Measurements from ENCODE around the gene CAPN10.

Gene CAPN10

DNA sequence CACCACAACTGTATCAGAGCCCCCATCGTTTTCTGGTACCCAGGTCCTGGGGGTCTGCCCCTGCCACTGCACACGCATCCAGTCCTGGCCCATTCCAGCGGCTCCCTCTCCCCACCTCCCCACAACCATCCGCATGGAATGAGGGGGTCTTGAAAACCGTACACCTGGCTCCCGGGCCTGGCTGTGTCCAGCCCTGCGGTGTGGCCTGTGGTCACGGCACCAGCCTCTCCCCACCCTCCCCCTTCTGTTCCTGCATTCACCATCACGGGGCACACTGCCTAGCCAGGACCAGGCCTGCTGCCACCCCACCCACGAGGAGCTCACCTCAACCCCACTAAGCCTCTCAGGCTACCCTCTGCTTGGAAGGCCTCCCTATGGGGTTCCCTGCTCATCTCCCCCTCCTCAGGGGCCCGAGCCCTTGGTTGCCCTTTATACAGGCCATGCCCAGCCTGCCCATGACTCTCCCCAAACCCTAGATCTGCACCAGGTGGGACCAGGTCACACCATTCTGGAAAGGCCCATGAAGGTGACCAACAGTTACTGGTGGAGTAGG, 50.1 kb downstream of the CAPN10 start:
- Histone ChIP-seq H3K27ac (ENCODE audit: low read depth, low read length) (no peak overlapping the region), H3K4me3 (ENCODE audit: low read depth in 1 of 5, low read length in 5 of 5) (no peak overlapping the region), H3K27me3 (ENCODE audit: control insufficient read depth in 5 of 5, insufficient read depth in 4 of 5, low read length in 5 of 5) (peaks cover 0 to 20% (median 6%) of the 10 kb centered on the region in 5 donors), H3K4me1 (ENCODE audit: control insufficient read depth in 5 of 5, insufficient read depth in 5 of 5, low read length in 5 of 5) (no peaks in the 10 kb centered on the region), H3K36me3 (ENCODE audit: control insufficient read depth in 5 of 5, insufficient read depth in 5 of 5, low read length in 5 of 5) (no peaks in the 10 kb centered on the region), H3K9me3 (ENCODE audit: control insufficient read depth in 5 of 5, low read length in 5 of 5) (peaks cover 0 to 6% (median 5%) of the 10 kb centered on the region in 5 donors), H3K9ac (ENCODE audit: low read length in 5 of 5) (no peak overlapping the region)

DNA sequence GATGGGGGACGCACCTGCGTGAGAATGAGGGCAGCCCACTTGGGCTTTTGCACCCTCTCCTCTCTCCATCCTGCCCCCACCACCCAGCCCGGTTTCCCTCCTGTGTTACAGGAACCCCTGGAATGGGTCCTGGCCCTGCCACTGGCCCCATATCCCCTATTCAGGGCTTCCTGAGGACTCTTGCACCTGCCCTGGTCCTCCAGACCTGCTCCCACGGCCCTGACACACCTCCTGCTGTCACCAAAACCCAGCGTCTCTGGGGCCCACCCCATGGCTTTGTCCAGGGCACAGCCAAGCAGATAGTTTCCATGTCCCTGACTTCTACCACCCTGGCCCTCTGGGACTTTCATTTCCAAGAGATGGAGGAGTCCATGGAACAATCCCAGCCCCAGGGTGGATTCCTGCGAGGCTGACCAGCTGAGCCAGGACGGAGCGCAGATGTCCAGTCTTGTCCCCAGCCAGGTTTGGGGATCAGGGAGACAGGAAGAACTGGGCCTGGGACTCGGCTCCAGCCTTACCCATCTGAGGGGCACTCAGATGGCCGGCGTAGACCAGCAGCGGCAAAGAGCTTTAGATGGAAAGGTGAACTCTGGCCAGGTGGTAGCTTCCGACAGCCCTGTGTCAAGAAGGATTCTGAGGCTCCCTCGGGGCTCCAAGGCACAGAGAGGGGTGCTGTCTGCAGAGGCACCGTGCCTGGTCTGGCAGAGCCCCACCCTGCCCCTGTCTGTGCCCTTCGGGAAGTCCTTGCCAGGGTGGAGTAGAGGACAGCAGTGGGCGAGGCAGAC, 50.8 kb downstream of the CAPN10 start:
- peaks cover 0 to 6% (median 5%) of the 10 kb centered on the region in 5 donors for H3K9me3 ChIP-seq (ENCODE audit: control insufficient read depth in 5 of 5, low read length in 5 of 5)
- H3K4me3 ChIP-seq (ENCODE audit: low read depth in 1 of 5, low read length in 5 of 5), result no peak overlapping the region
- no peaks in the 10 kb centered on the region for H3K36me3 ChIP-seq (ENCODE audit: control insufficient read depth in 5 of 5, insufficient read depth in 5 of 5, low read length in 5 of 5)
- no peak overlapping the region for H3K9ac ChIP-seq (ENCODE audit: low read length in 5 of 5)
- H3K27me3 ChIP-seq (ENCODE audit: control insufficient read depth in 5 of 5, insufficient read depth in 4 of 5, low read length in 5 of 5), result peaks cover 0 to 19% (median 7%) of the 10 kb centered on the region in 5 donors
- H3K27ac ChIP-seq (ENCODE audit: low read depth, low read length), result no peak overlapping the region
- no peaks in the 10 kb centered on the region for H3K4me1 ChIP-seq (ENCODE audit: control insufficient read depth in 5 of 5, insufficient read depth in 5 of 5, low read length in 5 of 5)

DNA sequence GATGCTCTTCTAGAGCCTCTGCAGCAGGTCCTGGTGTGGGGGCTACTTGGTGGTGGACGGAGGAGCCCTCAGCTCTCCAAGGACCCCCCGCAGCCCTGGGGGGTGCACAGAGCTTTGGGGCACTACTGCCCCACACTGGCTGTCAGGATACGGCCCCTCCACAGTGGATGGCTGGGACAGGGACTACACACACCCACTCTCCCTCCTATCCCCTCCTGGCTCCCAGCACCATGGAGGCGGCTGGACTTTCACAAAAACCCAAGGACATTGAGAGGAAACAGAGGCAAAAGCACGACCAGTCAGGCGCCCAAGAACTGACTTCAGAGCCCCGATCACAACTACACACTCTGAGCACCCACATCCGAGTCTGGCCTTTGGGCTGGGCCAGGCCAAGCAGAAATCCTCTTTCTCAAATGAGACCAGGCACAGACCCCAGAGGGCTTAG, 51.4 kb downstream of the CAPN10 start:
- H3K27ac ChIP-seq (ENCODE audit: low read depth, low read length), result no peak overlapping the region
- H3K9ac ChIP-seq (ENCODE audit: low read length in 5 of 5), result no peak overlapping the region
- no peaks in the 10 kb centered on the region for H3K36me3 ChIP-seq (ENCODE audit: control insufficient read depth in 5 of 5, insufficient read depth in 5 of 5, low read length in 5 of 5)
- peaks cover 0 to 6% (median 5%) of the 10 kb centered on the region in 5 donors for H3K9me3 ChIP-seq (ENCODE audit: control insufficient read depth in 5 of 5, low read length in 5 of 5)
- peaks cover 0 to 23% (median 7%) of the 10 kb centered on the region in 5 donors for H3K27me3 ChIP-seq (ENCODE audit: control insufficient read depth in 5 of 5, insufficient read depth in 4 of 5, low read length in 5 of 5)
- H3K4me3 ChIP-seq (ENCODE audit: low read depth in 1 of 5, low read length in 5 of 5), result no peak overlapping the region
- H3K4me1 ChIP-seq (ENCODE audit: control insufficient read depth in 5 of 5, insufficient read depth in 5 of 5, low read length in 5 of 5), result no peaks in the 10 kb centered on the region

DNA sequence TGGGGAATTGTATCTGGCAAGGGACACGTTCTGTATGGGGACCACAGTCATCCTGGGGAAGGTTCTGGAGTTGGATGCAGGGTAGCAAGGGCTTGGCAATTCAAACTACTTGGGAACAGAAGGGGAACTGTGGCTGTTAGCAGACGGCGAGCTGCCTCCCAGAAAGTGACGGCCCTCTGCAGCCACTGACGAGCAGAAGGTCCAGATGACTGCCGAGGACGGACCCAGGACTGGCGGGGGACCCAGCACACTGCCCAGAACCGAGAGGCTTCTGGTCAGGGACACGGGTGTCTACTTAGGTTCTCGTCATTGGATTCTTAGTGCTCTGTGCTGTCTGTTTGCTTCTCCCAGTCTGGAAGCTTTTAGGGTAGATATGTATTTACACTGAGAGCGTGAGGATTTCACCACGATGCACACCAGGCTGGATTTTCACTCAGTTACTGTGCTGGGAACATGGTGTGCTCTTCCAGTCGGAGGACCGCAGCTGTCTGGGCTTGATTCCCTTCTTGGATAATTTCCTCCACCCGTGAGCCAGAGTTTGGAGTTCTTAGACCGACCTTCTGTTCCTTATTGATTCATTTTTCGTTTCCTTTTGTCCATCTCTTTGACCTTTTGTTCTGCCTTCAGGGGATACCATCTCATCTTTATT, 52.1 kb downstream of the CAPN10 start:
- no peaks in the 10 kb centered on the region for H3K4me1 ChIP-seq (ENCODE audit: control insufficient read depth in 5 of 5, insufficient read depth in 5 of 5, low read length in 5 of 5)
- no peak overlapping the region for H3K27ac ChIP-seq (ENCODE audit: low read depth, low read length)
- peaks cover 0 to 5% (median 5%) of the 10 kb centered on the region in 5 donors for H3K9me3 ChIP-seq (ENCODE audit: control insufficient read depth in 5 of 5, low read length in 5 of 5)
- H3K27me3 ChIP-seq (ENCODE audit: control insufficient read depth in 5 of 5, insufficient read depth in 4 of 5, low read length in 5 of 5), result peaks cover 0 to 28% (median 12%) of the 10 kb centered on the region in 5 donors
- H3K36me3 ChIP-seq (ENCODE audit: control insufficient read depth in 5 of 5, insufficient read depth in 5 of 5, low read length in 5 of 5), result no peaks in the 10 kb centered on the region
- H3K4me3 ChIP-seq (ENCODE audit: low read depth in 1 of 5, low read length in 5 of 5), result no peak overlapping the region
- H3K9ac ChIP-seq (ENCODE audit: low read length in 5 of 5), result no peak overlapping the region

DNA sequence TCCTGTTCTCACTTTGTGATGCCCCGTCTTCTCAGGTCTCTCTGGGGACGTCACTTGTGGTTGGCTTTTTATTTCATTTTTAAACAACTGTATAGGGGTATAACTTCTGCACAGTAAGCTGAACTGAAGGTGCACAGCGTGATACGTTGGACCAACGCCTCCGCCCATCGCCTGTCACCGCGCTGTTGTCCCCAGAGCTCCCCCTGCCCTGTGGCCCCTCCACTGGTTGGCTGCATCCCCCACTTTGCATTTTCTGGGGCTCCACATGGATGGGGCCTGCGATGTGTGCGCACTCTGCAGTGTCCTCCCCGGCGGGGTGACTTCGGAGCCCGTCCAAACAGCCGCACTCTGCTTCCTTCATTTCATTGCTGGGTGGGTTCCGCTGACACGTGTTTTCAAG, 53.0 kb downstream of the CAPN10 start:
- Histone ChIP-seq H3K4me1 (ENCODE audit: control insufficient read depth in 5 of 5, insufficient read depth in 5 of 5, low read length in 5 of 5) (no peaks in the 10 kb centered on the region), H3K27ac (ENCODE audit: low read depth, low read length) (no peak overlapping the region), H3K9ac (ENCODE audit: low read length in 5 of 5) (no peak overlapping the region), H3K27me3 (ENCODE audit: control insufficient read depth in 5 of 5, insufficient read depth in 4 of 5, low read length in 5 of 5) (peaks cover 3 to 37% (median 21%) of the 10 kb centered on the region in 5 donors), H3K9me3 (ENCODE audit: control insufficient read depth in 5 of 5, low read length in 5 of 5) (no peaks in the 10 kb centered on the region), H3K36me3 (ENCODE audit: control insufficient read depth in 5 of 5, insufficient read depth in 5 of 5, low read length in 5 of 5) (no peaks in the 10 kb centered on the region), H3K4me3 (ENCODE audit: low read depth in 1 of 5, low read length in 5 of 5) (no peak overlapping the region)

DNA sequence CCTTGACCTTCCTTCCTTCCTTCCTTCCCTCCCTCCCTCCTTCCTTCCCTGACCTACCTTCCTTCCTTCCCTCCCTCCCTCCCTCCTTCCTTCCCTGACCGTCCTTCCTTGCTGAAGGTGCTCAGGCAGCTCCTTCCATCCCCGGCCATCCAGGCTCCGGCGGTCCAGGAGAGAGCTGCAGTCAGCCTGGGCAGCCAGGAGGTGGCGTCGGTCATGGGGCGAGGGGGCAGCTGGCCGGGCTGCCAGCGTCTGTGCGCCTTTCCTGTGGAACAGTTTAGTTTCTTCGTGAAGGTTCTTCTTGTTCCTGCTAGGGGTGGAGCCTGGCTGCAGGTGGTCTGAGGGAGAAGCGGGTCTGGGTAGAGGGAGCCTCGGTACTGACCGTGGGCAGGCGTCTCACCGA, 54.4 kb downstream of the CAPN10 start:
- no peaks in the 10 kb centered on the region for H3K4me1 ChIP-seq (ENCODE audit: control insufficient read depth in 5 of 5, insufficient read depth in 5 of 5, low read length in 5 of 5)
- H3K36me3 ChIP-seq (ENCODE audit: control insufficient read depth in 5 of 5, insufficient read depth in 5 of 5, low read length in 5 of 5), result no peaks in the 10 kb centered on the region
- H3K27ac ChIP-seq (ENCODE audit: low read depth, low read length), result no peak overlapping the region
- H3K9me3 ChIP-seq (ENCODE audit: control insufficient read depth in 5 of 5, low read length in 5 of 5), result no peaks in the 10 kb centered on the region
- no peak overlapping the region for H3K9ac ChIP-seq (ENCODE audit: low read length in 5 of 5)
- no peak overlapping the region for H3K4me3 ChIP-seq (ENCODE audit: low read depth in 1 of 5, low read length in 5 of 5)
- H3K27me3 ChIP-seq (ENCODE audit: control insufficient read depth in 5 of 5, insufficient read depth in 4 of 5, low read length in 5 of 5), result peaks cover 7 to 39% (median 27%) of the 10 kb centered on the region in 5 donors

DNA sequence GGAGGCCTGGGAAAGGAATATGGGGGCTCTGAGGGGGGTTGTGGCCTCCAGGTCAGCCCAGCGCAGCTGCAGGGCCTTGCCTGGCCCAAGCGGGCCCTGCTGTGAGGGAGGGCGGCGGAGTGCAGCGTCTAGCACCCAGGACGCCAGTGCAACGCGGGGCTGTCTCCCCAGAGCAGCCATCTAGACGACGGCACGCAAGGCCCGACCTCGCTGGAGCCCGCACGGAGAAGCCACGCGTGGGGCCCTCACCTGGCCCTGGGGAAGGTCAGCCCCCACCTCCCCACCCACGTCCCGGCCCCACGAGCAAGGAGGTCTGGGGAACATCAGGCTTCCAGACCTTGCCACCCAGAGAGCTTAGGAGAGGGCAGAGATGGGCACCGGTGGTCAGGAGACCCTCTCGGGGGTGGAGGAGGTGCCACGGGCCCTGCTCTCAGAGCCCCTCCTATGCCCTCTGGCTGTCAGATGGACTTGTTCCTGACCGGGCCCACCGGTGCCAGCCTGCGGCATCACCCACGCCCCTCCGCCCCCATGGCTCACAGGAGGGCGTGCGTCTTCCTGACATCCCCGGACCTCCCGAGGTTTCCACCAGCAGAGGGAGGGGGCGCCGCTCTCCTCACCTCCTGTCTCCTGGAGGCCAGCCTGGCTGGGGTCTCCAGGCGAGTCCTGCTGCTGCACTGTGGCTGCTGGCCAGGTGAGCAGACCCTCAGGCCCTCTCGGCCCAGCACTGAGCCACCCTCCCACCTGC, 55.7 kb downstream of the CAPN10 start:
- no peak overlapping the region for H3K27ac ChIP-seq (ENCODE audit: low read depth, low read length)
- no peak overlapping the region for H3K9ac ChIP-seq (ENCODE audit: low read length in 5 of 5)
- peaks cover 18 to 47% (median 37%) of the 10 kb centered on the region in 5 donors for H3K27me3 ChIP-seq (ENCODE audit: control insufficient read depth in 5 of 5, insufficient read depth in 4 of 5, low read length in 5 of 5)
- H3K9me3 ChIP-seq (ENCODE audit: control insufficient read depth in 5 of 5, low read length in 5 of 5), result no peaks in the 10 kb centered on the region
- no peaks in the 10 kb centered on the region for H3K36me3 ChIP-seq (ENCODE audit: control insufficient read depth in 5 of 5, insufficient read depth in 5 of 5, low read length in 5 of 5)
- H3K4me3 ChIP-seq (ENCODE audit: low read depth in 1 of 5, low read length in 5 of 5), result no peak overlapping the region
- no peaks in the 10 kb centered on the region for H3K4me1 ChIP-seq (ENCODE audit: control insufficient read depth in 5 of 5, insufficient read depth in 5 of 5, low read length in 5 of 5)

DNA sequence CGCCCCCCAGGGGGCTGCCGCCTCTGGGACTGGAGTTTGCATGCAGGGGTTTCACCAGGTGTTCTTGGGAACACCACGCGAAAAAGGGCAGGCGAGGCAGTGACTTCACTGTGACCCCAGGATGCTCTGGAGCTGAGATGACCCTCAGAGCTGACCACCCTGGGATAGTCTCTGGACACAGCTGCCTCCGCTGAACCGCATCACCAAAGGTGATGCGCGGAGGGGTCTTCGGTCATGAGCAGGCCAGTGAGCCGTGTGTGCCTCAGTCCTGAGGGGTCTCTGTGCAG, 56.2 kb downstream of the CAPN10 start:
- Histone ChIP-seq H3K27me3 (ENCODE audit: control insufficient read depth in 5 of 5, insufficient read depth in 4 of 5, low read length in 5 of 5) (peaks cover 23 to 48% (median 42%) of the 10 kb centered on the region in 5 donors), H3K9ac (ENCODE audit: low read length in 5 of 5) (no peak overlapping the region), H3K4me1 (ENCODE audit: control insufficient read depth in 5 of 5, insufficient read depth in 5 of 5, low read length in 5 of 5) (no peaks in the 10 kb centered on the region), H3K4me3 (ENCODE audit: low read depth in 1 of 5, low read length in 5 of 5) (no peak overlapping the region), H3K9me3 (ENCODE audit: control insufficient read depth in 5 of 5, low read length in 5 of 5) (no peaks in the 10 kb centered on the region), H3K27ac (ENCODE audit: low read depth, low read length) (no peak overlapping the region), H3K36me3 (ENCODE audit: control insufficient read depth in 5 of 5, insufficient read depth in 5 of 5, low read length in 5 of 5) (no peaks in the 10 kb centered on the region)

DNA sequence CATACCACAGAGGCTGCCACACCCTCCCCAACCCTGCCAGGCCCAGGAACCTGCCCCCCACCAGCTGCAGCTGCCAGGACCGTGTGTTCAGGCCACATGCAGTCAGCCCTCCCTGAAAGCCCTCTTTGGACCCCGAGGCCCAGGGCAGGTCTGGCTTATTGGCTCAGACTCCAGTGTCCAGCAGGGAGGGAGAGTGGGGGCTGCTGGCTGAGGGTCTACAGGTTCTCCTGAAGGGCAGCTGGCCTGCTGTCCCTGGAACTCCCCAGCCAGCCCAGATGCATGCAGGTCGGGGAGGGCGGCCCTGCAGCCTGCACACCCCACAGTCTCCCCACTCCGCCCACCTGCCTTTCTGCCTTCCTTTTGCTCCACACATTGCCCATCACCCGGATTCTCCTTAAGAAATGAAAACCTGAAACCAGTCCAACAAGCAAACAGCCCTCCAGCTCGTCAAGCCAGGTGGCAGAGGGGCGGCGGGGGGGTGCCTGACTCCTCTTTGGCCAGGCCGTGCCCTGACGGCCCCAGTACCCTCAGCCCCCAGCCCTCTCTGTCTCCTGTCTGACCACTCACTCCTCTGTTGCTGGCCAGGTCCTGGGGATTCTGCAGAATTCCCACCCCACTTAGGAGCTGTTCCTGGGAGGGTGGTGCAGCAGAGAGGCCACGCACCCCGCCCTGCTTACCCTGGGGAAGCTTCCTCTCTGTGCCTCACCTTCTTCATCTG, 56.7 kb downstream of the CAPN10 start:
- H3K9ac ChIP-seq (ENCODE audit: low read length in 5 of 5), result no peak overlapping the region
- H3K36me3 ChIP-seq (ENCODE audit: control insufficient read depth in 5 of 5, insufficient read depth in 5 of 5, low read length in 5 of 5), result no peaks in the 10 kb centered on the region
- no peaks in the 10 kb centered on the region for H3K9me3 ChIP-seq (ENCODE audit: control insufficient read depth in 5 of 5, low read length in 5 of 5)
- no peaks in the 10 kb centered on the region for H3K4me1 ChIP-seq (ENCODE audit: control insufficient read depth in 5 of 5, insufficient read depth in 5 of 5, low read length in 5 of 5)
- H3K27ac ChIP-seq (ENCODE audit: low read depth, low read length), result no peak overlapping the region
- H3K27me3 ChIP-seq (ENCODE audit: control insufficient read depth in 5 of 5, insufficient read depth in 4 of 5, low read length in 5 of 5), result peaks cover 27 to 52% (median 47%) of the 10 kb centered on the region in 5 donors
- no peak overlapping the region for H3K4me3 ChIP-seq (ENCODE audit: low read depth in 1 of 5, low read length in 5 of 5)
